ENCODE data around the gene COL16A1.
A peak's percentile ranks its signal among the peaks of the same experiment; 100 is the strongest.

The COL16A1 gene

DNA sequence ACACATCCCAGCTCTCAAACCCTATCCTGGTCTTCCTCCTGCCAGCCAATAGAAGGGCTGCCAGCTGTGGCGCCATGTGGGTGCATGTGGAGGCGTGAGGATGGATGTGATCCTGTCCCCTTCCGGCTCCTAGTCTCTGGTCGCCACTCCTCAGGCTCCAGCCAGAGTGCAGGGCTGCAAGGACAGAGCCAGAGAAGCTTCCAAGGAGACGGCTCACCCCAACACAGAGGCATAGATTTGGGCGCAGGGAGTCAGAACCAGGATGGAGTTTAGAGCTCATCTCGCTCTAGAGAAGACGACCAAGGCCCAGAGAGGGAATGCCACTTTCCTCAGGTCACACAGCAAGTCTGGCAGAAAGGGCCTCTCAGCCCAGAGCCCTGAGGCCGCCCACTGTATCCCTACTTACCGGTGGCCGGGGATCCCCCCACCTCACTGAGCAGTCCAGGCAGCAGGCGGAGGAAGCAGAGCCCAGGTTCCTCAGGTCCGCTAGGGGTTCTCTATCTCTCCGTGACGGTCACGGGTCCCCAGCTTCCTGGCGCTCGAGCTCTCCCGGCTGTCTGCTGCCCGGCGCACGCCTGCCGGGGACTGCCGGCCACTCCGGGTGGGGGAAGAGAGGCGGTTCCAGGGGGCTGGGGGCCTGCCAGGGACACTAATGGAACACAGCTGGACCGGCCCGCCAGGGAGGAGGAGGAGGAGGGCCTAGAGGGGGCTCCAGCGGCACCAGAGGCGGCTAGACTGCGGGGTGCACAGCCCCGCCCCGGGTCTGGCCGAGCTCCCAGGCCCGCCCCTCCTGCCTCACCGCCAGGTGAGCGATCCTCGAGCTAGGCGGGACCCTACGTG, at the start of gene COL16A1:
Gene COL16A1 (minus strand): TSS at position 587 of the 840 bp plus-strand sequence. CDS start 1,824 bp downstream, outside the sequence.
- no CpG with 5 or more reads among the region's 40 CpGs for WGBS (ENCODE audit: insufficient coverage, insufficient read length)
- Histone ChIP-seq H3K4me1 (ENCODE audit: control insufficient read depth, insufficient read depth, low read length) (peaks cover 11% of the 10 kb centered on the region; the same call in 1 of the 2 replicates), H3K9me3 (ENCODE audit: control insufficient read depth, insufficient read depth, low read length) (no peaks in the 10 kb centered on the region), H3K4me3 (ENCODE audit: low read length) (peak within 1 kb of the TSS; percentile 59; the same call in 1 of the 2 replicates), H3K27ac (ENCODE audit: low read length) (no peak within 1 kb of the TSS), H3K27me3 (ENCODE audit: control insufficient read depth, insufficient read depth, low read length) (no peaks in the 10 kb centered on the region), H3K36me3 (ENCODE audit: control insufficient read depth, insufficient read depth, low read length) (no peaks in the 10 kb centered on the region)
- no peak for DNase-seq (ENCODE audit: low read depth, low spot score)

DNA sequence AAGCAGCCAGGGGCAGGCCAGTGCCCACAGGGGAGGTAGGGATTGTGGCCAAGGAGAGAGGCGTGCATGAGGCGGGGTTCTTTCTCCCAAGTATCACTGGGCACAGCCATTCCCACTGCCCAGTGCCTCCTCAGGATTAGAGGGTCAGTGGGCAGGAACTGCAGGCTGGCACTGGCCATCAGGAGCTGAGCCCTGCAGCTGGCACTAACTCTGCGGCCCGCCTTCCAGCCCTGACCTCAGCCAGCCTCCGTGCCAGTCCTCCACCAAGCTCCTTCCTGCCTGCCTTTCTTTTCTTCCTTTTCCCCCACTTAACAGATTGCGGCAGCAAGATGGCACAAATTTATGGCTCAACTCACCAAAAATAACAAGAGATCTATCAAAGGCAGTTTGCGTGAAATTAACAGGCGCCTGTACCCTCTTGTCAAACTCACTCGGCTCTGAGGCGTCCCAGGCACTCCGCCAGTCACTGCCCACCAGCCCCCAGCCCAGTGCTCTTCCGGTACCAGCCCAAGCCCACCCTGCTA, 49.2 kb upstream of the COL16A1 start:
- no peaks in the 10 kb centered on the region for H3K27me3 ChIP-seq (ENCODE audit: control insufficient read depth, insufficient read depth, low read length)
- H3K27ac ChIP-seq (ENCODE audit: low read length): no peak overlapping the region
- DNase-seq (ENCODE audit: low read depth, low spot score): no peak
- no peak overlapping the region for H3K4me3 ChIP-seq (ENCODE audit: low read length)
- peaks cover 10% of the 10 kb centered on the region; the same call in 1 of the 2 replicates for H3K4me1 ChIP-seq (ENCODE audit: control insufficient read depth, insufficient read depth, low read length)
- 0 out of 2 replicates have a peak, but pooled peaks cover 3% of the 10 kb centered on the region for H3K36me3 ChIP-seq (ENCODE audit: control insufficient read depth, insufficient read depth, low read length)
- H3K9me3 ChIP-seq (ENCODE audit: control insufficient read depth, insufficient read depth, low read length): no peaks in the 10 kb centered on the region
- WGBS (ENCODE audit: insufficient coverage, insufficient read length): no CpG with 5 or more reads among the region's 12 CpGs

DNA sequence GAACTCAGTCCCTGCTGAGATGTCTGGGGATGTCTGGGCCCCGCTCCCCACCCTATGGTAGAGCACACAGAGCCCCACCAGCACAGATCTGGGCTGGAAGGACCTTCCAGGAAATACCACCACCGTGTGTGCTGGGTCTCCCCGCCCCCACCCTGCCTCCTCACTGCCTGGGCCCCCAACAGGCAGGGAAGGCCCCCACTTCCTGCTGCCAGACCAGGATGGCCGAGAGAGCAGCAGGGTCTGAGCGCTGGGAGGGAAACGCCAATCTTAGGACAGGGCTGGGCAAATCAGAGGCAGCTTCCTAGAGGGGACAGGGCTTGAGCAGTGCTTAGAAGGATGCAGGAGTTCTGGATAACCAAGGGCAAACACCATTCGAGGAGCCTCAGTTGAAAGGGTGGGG, 48.4 kb upstream of the COL16A1 start:
- H3K4me1 ChIP-seq (ENCODE audit: control insufficient read depth, insufficient read depth, low read length): peaks cover 10% of the 10 kb centered on the region; the same call in 1 of the 2 replicates
- WGBS (ENCODE audit: insufficient coverage, insufficient read length): no CpG with 5 or more reads among the region's 7 CpGs
- 0 out of 2 replicates have a peak, but pooled peaks cover 3% of the 10 kb centered on the region for H3K36me3 ChIP-seq (ENCODE audit: control insufficient read depth, insufficient read depth, low read length)
- H3K27ac ChIP-seq (ENCODE audit: low read length): no peak overlapping the region
- DNase-seq (ENCODE audit: low read depth, low spot score): no peak
- H3K9me3 ChIP-seq (ENCODE audit: control insufficient read depth, insufficient read depth, low read length): no peaks in the 10 kb centered on the region
- H3K27me3 ChIP-seq (ENCODE audit: control insufficient read depth, insufficient read depth, low read length): no peaks in the 10 kb centered on the region
- no peak overlapping the region for H3K4me3 ChIP-seq (ENCODE audit: low read length)

DNA sequence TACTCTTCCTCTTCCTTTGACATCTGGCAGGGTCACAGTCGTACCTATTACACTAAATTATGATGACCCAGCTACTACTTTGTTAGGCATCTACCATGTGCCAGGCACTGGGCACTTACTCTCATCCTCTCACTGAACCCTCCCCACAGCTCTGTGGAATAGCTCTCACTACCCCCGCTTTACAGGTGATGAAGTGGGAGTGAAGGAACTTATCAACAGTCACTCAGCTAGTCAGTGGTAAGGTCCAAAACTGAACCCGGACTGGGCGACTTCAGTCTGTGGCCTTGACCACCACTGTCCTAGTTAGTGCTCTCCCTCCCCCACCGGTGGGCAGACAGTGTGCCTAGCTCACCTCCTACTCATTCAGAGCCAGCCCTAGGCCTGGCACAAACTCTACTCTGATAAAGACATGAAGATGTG, 48.0 kb upstream of the COL16A1 start:
- H3K4me1 ChIP-seq (ENCODE audit: control insufficient read depth, insufficient read depth, low read length): peaks cover 10% of the 10 kb centered on the region; the same call in 1 of the 2 replicates

DNA sequence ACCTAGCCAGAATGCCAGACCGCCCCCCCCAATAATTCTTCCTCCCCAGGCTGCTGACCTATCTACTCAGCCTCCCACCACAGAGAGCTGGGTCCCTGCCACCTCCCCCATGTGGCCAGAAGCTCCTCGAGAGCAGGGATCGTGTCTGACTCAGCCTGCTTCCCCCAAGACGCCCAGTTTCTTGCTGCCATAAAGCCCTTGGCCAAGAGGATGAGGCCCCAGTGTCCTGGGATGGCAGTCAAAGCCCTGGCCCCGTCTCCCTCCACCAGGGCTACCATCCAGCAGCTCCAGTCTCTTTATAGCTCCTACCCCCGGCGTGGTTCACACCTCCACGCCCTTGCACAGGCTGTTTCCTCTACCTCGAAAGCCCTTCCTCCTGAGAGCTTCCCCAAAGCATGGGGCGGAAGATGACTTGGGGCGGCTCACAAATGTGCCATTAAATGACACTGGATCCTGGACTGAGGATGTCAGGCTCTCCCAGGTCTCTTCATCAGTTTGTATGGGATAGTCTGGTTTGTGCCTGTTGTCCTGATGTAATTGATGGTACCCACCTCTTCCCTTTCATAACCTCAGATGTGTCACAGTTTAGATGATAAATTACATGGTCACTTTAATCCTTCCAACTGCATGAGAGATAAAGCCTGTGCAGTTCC, 47.2 kb upstream of the COL16A1 start:
- no CpG with 5 or more reads among the region's 11 CpGs for WGBS (ENCODE audit: insufficient coverage, insufficient read length)
- Histone ChIP-seq H3K27me3 (ENCODE audit: control insufficient read depth, insufficient read depth, low read length) (no peaks in the 10 kb centered on the region), H3K4me1 (ENCODE audit: control insufficient read depth, insufficient read depth, low read length) (peaks cover 10% of the 10 kb centered on the region), H3K36me3 (ENCODE audit: control insufficient read depth, insufficient read depth, low read length) (0 out of 2 replicates have a peak, but pooled peaks cover 1% of the 10 kb centered on the region), H3K9me3 (ENCODE audit: control insufficient read depth, insufficient read depth, low read length) (no peaks in the 10 kb centered on the region), H3K27ac (ENCODE audit: low read length) (no peak overlapping the region), H3K4me3 (ENCODE audit: low read length) (no peak overlapping the region)
- DNase-seq (ENCODE audit: low read depth, low spot score): no peak

More for the DNA sequence above, 48.0 kb upstream of the COL16A1 start:
- Histone ChIP-seq H3K27ac (ENCODE audit: low read length) (no peak overlapping the region), H3K9me3 (ENCODE audit: control insufficient read depth, insufficient read depth, low read length) (no peaks in the 10 kb centered on the region), H3K4me3 (ENCODE audit: low read length) (no peak overlapping the region), H3K27me3 (ENCODE audit: control insufficient read depth, insufficient read depth, low read length) (no peaks in the 10 kb centered on the region), H3K36me3 (ENCODE audit: control insufficient read depth, insufficient read depth, low read length) (0 out of 2 replicates have a peak, but pooled peaks cover 3% of the 10 kb centered on the region)
- DNase-seq (ENCODE audit: low read depth, low spot score): no peak
- WGBS (ENCODE audit: insufficient coverage, insufficient read length): no CpG with 5 or more reads among the region's 5 CpGs

DNA sequence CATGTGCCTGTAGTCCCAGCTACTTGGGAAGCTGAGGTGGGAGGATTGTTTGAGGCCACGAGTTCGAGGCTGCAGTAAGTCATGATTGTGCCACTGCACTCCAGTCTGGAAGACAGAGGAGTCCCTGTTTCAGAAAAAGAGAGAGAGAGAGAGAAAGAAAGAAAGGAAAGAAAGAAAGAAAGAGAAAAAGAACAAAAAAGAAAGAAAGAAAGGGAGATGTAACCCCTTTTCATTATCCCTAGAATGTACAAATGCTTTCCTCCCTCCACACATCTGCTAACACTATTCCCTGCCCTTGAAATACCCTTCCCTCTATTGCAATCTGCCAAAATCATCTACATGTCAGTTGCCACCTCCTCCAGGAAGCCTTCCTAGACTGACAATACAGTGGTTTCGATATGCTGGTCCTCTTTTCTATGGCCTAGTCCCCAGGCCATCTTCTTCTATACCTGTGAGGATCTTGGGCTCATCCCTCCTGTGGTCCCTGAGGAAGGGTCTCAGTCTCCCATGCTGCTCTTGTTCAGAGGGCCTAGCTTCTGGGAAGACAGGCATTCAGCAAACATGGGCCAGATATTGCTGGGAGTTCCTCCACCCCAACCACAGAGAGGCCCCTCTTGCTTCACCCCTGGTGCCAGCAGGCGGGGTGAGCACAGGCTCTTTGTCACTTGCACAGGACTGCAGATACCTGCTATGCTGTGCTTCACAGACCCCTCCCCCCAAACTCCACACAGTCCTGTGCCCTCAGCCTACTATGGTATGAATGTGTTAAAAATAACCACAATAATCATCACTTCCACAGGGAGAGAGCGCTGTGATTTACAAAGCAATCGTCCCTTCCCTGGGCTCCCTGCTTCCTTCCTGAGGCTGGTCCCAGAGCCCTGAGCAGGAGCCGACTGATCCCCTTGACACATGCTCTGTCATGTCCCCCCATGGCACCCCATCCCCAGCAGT, 46.2 kb upstream of the COL16A1 start:
- Histone ChIP-seq H3K27ac (ENCODE audit: low read length) (no peak overlapping the region), H3K27me3 (ENCODE audit: control insufficient read depth, insufficient read depth, low read length) (no peaks in the 10 kb centered on the region), H3K4me3 (ENCODE audit: low read length) (no peak overlapping the region), H3K9me3 (ENCODE audit: control insufficient read depth, insufficient read depth, low read length) (no peaks in the 10 kb centered on the region), H3K36me3 (ENCODE audit: control insufficient read depth, insufficient read depth, low read length) (no peaks in the 10 kb centered on the region), H3K4me1 (ENCODE audit: control insufficient read depth, insufficient read depth, low read length) (peaks cover 10% of the 10 kb centered on the region)
- WGBS (ENCODE audit: insufficient coverage, insufficient read length): no CpG with 5 or more reads among the region's 7 CpGs
- DNase-seq (ENCODE audit: low read depth, low spot score): no peak

DNA sequence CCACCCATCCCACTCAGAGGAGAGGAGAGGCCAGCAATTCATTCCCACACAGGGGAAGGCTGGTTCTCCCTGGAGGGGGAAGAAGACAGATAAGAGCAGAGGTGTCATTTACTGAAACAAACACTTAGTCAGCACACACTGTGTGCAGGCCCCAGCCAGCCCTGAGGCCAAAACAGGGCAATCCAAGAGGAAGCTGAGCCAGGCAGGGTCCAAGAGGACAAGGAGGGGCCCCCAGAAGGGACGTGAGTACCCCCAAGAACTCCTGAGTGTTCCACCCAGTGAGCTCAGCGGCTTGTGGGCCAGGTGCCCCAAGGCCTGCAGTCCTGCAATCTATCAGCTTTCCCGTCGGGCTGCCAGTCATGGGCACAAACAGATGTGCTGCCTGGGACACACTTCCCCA, 44.5 kb upstream of the COL16A1 start:
- Histone ChIP-seq H3K36me3 (ENCODE audit: control insufficient read depth, insufficient read depth, low read length) (no peaks in the 10 kb centered on the region), H3K4me3 (ENCODE audit: low read length) (no peak overlapping the region), H3K27ac (ENCODE audit: low read length) (no peak overlapping the region), H3K27me3 (ENCODE audit: control insufficient read depth, insufficient read depth, low read length) (no peaks in the 10 kb centered on the region), H3K9me3 (ENCODE audit: control insufficient read depth, insufficient read depth, low read length) (no peaks in the 10 kb centered on the region), H3K4me1 (ENCODE audit: control insufficient read depth, insufficient read depth, low read length) (peaks cover 10% of the 10 kb centered on the region)
- no CpG with 5 or more reads among the region's 4 CpGs for WGBS (ENCODE audit: insufficient coverage, insufficient read length)
- DNase-seq (ENCODE audit: low read depth, low spot score): no peak

DNA sequence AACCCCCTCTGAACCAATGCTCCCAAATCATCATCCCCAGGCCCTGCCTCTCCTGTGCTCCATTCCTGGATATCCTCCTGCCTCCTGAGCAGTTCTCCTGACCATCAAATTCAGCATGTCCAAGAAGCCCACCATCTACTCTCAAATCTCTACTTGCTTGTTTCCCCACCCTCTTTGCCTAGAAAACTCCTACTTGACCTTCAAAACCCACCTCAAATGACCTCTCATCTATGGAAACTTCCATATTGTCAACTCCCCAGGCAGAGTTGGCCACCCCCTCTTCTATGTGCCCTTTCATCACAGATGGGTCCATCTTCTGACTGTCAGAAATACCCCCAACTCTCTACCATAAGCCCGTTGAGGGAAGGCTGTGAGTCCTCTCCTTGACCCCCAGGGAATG, 43.5 kb upstream of the COL16A1 start:
- no peak for DNase-seq (ENCODE audit: low read depth, low spot score)
- no peak overlapping the region for H3K4me3 ChIP-seq (ENCODE audit: low read length)
- no peaks in the 10 kb centered on the region for H3K9me3 ChIP-seq (ENCODE audit: control insufficient read depth, insufficient read depth, low read length)
- H3K36me3 ChIP-seq (ENCODE audit: control insufficient read depth, insufficient read depth, low read length): no peaks in the 10 kb centered on the region
- H3K27me3 ChIP-seq (ENCODE audit: control insufficient read depth, insufficient read depth, low read length): no peaks in the 10 kb centered on the region
- WGBS (ENCODE audit: insufficient coverage, insufficient read length): no CpG with 5 or more reads among the region's 1 CpG
- peaks cover 6% of the 10 kb centered on the region for H3K4me1 ChIP-seq (ENCODE audit: control insufficient read depth, insufficient read depth, low read length)
- no peak overlapping the region for H3K27ac ChIP-seq (ENCODE audit: low read length)

DNA sequence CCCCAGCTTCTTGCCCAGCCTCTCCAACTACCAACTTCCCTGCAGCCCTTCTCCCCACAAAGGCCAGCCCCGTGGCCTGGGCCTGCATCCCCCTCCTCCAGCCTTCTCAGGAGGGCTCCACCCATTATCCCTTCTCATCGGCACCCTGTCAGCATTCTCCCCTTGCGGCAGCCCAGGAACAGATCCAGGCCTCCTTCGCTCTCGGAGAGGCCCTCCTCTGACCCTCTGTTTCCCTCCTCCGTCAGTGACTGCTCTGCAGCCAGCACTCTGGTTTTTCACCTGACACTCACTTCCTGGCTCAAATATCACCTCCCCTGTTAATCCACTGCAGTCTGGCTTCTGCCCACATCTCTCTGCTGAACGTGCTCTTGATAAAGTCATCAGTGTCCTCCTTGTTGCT, 42.9 kb upstream of the COL16A1 start:
- no peaks in the 10 kb centered on the region for H3K9me3 ChIP-seq (ENCODE audit: control insufficient read depth, insufficient read depth, low read length)
- H3K27me3 ChIP-seq (ENCODE audit: control insufficient read depth, insufficient read depth, low read length): no peaks in the 10 kb centered on the region
- WGBS (ENCODE audit: insufficient coverage, insufficient read length): no CpG with 5 or more reads among the region's 7 CpGs
- H3K27ac ChIP-seq (ENCODE audit: low read length): no peak overlapping the region
- H3K4me3 ChIP-seq (ENCODE audit: low read length): no peak overlapping the region
- no peak for DNase-seq (ENCODE audit: low read depth, low spot score)
- H3K36me3 ChIP-seq (ENCODE audit: control insufficient read depth, insufficient read depth, low read length): no peaks in the 10 kb centered on the region; the same call in 1 of the 2 replicates
- peaks cover 3% of the 10 kb centered on the region; the same call in 1 of the 2 replicates for H3K4me1 ChIP-seq (ENCODE audit: control insufficient read depth, insufficient read depth, low read length)

Measured in iPS DF 6.9 (cell line).